Loucy (cell line): ENCODE measurements around the gene PTPRS.

Experiments
- EZH2phosphoT487 ChIP-seq: fragments of 200-600 bp; IDR thresholded peaks from 2 replicates; pipeline ENCODE4 v1.6.1; 2018; ENCODE audit warnings: antibody characterized with exemption, mild to moderate bottlenecking, moderate library complexity, borderline replicate concordance
- TF ChIP-seq, protein P1 (sequence below): fragments of 200-600 bp; sonication (generic); conservative IDR thresholded peaks from 2 replicates; pipeline ENCODE4 v1.5.1; 2014; ENCODE audit warnings: mild to moderate bottlenecking, antibody characterized with exemption, low read length

DNA sequence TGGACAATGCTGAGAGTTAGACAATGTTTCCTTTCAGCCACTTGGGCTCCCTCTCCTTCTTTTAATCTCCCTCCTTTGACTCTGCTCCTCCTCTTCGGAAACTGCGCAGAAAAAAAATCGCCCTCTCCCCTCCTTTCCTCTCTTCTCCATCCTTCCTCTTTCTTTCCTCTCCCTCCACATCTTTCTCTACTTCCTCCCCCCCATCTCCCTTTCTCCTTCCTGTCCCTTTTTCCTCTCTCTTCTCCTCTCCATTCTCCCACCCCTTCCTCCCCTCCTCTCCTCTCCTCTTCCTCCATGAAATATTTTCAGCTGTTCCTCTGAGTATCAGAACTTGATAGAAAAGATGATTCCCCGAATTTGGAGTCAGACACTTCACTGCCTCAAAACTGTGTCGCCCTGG, 15.1 kb upstream of the PTPRS start:
- TF ChIP-seq, protein P1, sequence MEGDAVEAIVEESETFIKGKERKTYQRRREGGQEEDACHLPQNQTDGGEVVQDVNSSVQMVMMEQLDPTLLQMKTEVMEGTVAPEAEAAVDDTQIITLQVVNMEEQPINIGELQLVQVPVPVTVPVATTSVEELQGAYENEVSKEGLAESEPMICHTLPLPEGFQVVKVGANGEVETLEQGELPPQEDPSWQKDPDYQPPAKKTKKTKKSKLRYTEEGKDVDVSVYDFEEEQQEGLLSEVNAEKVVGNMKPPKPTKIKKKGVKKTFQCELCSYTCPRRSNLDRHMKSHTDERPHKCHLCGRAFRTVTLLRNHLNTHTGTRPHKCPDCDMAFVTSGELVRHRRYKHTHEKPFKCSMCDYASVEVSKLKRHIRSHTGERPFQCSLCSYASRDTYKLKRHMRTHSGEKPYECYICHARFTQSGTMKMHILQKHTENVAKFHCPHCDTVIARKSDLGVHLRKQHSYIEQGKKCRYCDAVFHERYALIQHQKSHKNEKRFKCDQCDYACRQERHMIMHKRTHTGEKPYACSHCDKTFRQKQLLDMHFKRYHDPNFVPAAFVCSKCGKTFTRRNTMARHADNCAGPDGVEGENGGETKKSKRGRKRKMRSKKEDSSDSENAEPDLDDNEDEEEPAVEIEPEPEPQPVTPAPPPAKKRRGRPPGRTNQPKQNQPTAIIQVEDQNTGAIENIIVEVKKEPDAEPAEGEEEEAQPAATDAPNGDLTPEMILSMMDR: no peak
- no peak for TF ChIP-seq EZH2phosphoT487
